KG1 (cell line): ENCODE results near the gene COPA.
"Not testable (repeated sequence)": the region's sequence is repeated elsewhere in the genome, so short reads cannot be mapped to it uniquely, and the experiment has no call there.

Source experiments
- DNase-seq: peaks from one replicate; lab custom pipeline; 2025; lab: John Stamatoyannopoulos, UW

The COPA gene

GRCh38 chr1:160325252-160325651 lies 17.8 kb downstream of the COPA start:
- DNase-seq = no peak

- DNase-seq = no peak
These were observed 20.2 kb downstream of the COPA start for GRCh38 chr1:160322831-160323230.

GRCh38 chr1:160315359-160315758 lies 27.7 kb downstream of the COPA start:
- no peak for DNase-seq

GRCh38 chr1:160309571-160309970 lies 33.5 kb downstream of the COPA start:
- DNase-seq = no peak

- DNase-seq = no peak
These were observed 33.9 kb downstream of the COPA start for GRCh38 chr1:160309185-160309557.

- no peak for DNase-seq
These were observed 34.4 kb downstream of the COPA start for GRCh38 chr1:160308451-160309184.

GRCh38 chr1:160307118-160307791 lies 35.8 kb downstream of the COPA start:
- no peak for DNase-seq

- DNase-seq = no peak
These were observed 42.9 kb downstream of the COPA start for GRCh38 chr1:160300173-160300572.

GRCh38 chr1:160296036-160296435 lies 47.0 kb downstream of the COPA start:
- DNase-seq = no peak

- no peak for DNase-seq
These were observed 49.8 kb downstream of the COPA start for GRCh38 chr1:160293020-160293968.

GRCh38 chr1:160291248-160292220 lies 51.5 kb downstream of the COPA start:
- peak; percentile 24 for DNase-seq

GRCh38 chr1:160287769-160288168 lies 55.3 kb downstream of the COPA start:
- DNase-seq = not testable (repeated sequence)

- no peak for DNase-seq
These were observed 57.5 kb downstream of the COPA start for GRCh38 chr1:160285506-160285905.

- DNase-seq = peak; percentile 77
These were observed 58.2 kb downstream of the COPA start, which contains the start of gene PEX19 for GRCh38 chr1:160284782-160285344. Gene PEX19, minus strand, starts transcription at chr1:160285133. Its CDS starts 9 bp downstream, at chr1:160285124.

GRCh38 chr1:160284220-160284781 lies 58.7 kb downstream of the COPA start:
- DNase-seq = no peak

GRCh38 chr1:160282807-160283206 lies 60.2 kb downstream of the COPA start:
- DNase-seq = no peak

GRCh38 chr1:160277987-160278386 lies 65.1 kb downstream of the COPA start:
- DNase-seq = no peak

GRCh38 chr1:160277330-160277729 lies 65.7 kb downstream of the COPA start:
- no peak for DNase-seq

GRCh38 chr1:160271025-160271424 lies 72.0 kb downstream of the COPA start:
- no peak for DNase-seq

GRCh38 chr1:160267284-160267991 lies 75.6 kb downstream of the COPA start:
- DNase-seq = no peak
